Measurements from ENCODE around the gene STAT4.

Gene STAT4

GRCh38 chr2:191078165-191078867, 72.5 kb downstream of the STAT4 start:
- no peak for DNase-seq

- DNase-seq, result no peak
These were observed 80.5 kb downstream of the STAT4 start for GRCh38 chr2:191070276-191070675.

GRCh38 chr2:191069606-191070005, 81.2 kb downstream of the STAT4 start:
- DNase-seq, result no peak

- no peak for DNase-seq
These were observed 83.9 kb downstream of the STAT4 start for GRCh38 chr2:191066919-191067233.

GRCh38 chr2:191066197-191066918, 84.4 kb downstream of the STAT4 start:
- DNase-seq, result no peak

GRCh38 chr2:191065785-191066184, 85.0 kb downstream of the STAT4 start:
- DNase-seq, result no peak

GRCh38 chr2:191064590-191064989, 86.2 kb downstream of the STAT4 start:
- DNase-seq, result peak; percentile 29

GRCh38 chr2:191063584-191063983, 87.2 kb downstream of the STAT4 start:
- DNase-seq, result no peak

- DNase-seq, result peak; percentile 20
These were observed 89.3 kb downstream of the STAT4 start for GRCh38 chr2:191061381-191061980.

- DNase-seq, result no peak
These were observed 91.5 kb downstream of the STAT4 start for GRCh38 chr2:191059308-191059707.

GRCh38 chr2:191056228-191056627, 94.6 kb downstream of the STAT4 start:
- DNase-seq, result no peak

- DNase-seq, result no peak
These were observed 97.5 kb downstream of the STAT4 start for GRCh38 chr2:191053256-191053655.

GRCh38 chr2:191051825-191052778, 98.7 kb downstream of the STAT4 start:
- DNase-seq, result no peak

GRCh38 chr2:191051177-191051576, 99.6 kb downstream of the STAT4 start:
- DNase-seq, result no peak

GRCh38 chr2:191050640-191050987, 100.2 kb downstream of the STAT4 start:
- DNase-seq, result no peak

- no peak for DNase-seq
These were observed 100.8 kb downstream of the STAT4 start for GRCh38 chr2:191049728-191050639.

- no peak for DNase-seq
These were observed 102.7 kb downstream of the STAT4 start for GRCh38 chr2:191048073-191048472.

GRCh38 chr2:191045141-191045540, 105.7 kb downstream of the STAT4 start:
- DNase-seq, result no peak

GRCh38 chr2:191043438-191043837, 107.4 kb downstream of the STAT4 start:
- no peak for DNase-seq

GRCh38 chr2:191041418-191042161, 109.2 kb downstream of the STAT4 start:
- DNase-seq, result no peak

- no peak for DNase-seq
These were observed 111.2 kb downstream of the STAT4 start for GRCh38 chr2:191039616-191040015.

Measured in activated gamma-delta T cell treated with Interleukin-2 at 50 U/mL for 16 hours (primary cell).